Right renal cortex interstitium (tissue), 3 donors: Measurements from ENCODE around the gene MON2. TPM values are rescaled to one million over a fixed set of nuclear protein-coding genes. Genes with fewer than 3 reads are reported as not detected.
A peak's percentile ranks its signal among the peaks of the same experiment; 100 is the strongest.
"Not testable (repeated sequence)": the region's sequence is repeated elsewhere in the genome, so short reads cannot be mapped to it uniquely, and the experiment has no call there.

Source experiments
- DNase-seq, 3 donors: peaks; one replicate each; pipeline ENCODE4 v3.0.0-alpha.2; 2013; ENCODE audit warnings: low read depth in 3 of 3, low spot score in 2 of 3
- polyA plus RNA-seq, 3 donors: library from polyadenylated mRNA; unstranded; fragments of 120-200 nt; gene quantifications; one replicate each; pipeline ENCODE4 v1.2.1, GENCODE V29; 2013; ENCODE audit not compliant: insufficient read length in 3 of 3

MON2 gene
- polyA plus RNA-seq, 3 donors, result 49.4 to 52.8 (median 51.7) TPM

- no peak for DNase-seq
Measured at GRCh38 chr12:62540354-62540753, 73.7 kb downstream of the MON2 start.

- no peak for DNase-seq
Measured at GRCh38 chr12:62542814-62543213, 76.2 kb downstream of the MON2 start.

- no peak for DNase-seq
Measured at GRCh38 chr12:62543324-62543723, 76.7 kb downstream of the MON2 start.

- DNase-seq, result no peak
Measured at GRCh38 chr12:62543741-62544140, 77.1 kb downstream of the MON2 start.

- no peak for DNase-seq
Measured at GRCh38 chr12:62552906-62553556, 86.4 kb downstream of the MON2 start.

GRCh38 chr12:62559366-62559765, 92.7 kb downstream of the MON2 start:
- not testable (repeated sequence) for DNase-seq

- DNase-seq, result no peak
Measured at GRCh38 chr12:62562846-62563245, 96.2 kb downstream of the MON2 start.

GRCh38 chr12:62575036-62575435, 108.4 kb downstream of the MON2 start:
- no peak for DNase-seq

GRCh38 chr12:62576503-62576902, 109.9 kb downstream of the MON2 start:
- no peak for DNase-seq

GRCh38 chr12:62578726-62579125, 112.1 kb downstream of the MON2 start:
- DNase-seq, result no peak

GRCh38 chr12:62581288-62582064, 114.8 kb downstream of the MON2 start:
- no peak for DNase-seq

- DNase-seq, result no peak
Measured at GRCh38 chr12:62582065-62582366, 115.4 kb downstream of the MON2 start.

GRCh38 chr12:62584619-62585018, 118.0 kb downstream of the MON2 start:
- DNase-seq, result no peak

GRCh38 chr12:62586850-62587249, 120.2 kb downstream of the MON2 start:
- DNase-seq, result no peak

GRCh38 chr12:62588916-62589315, 122.3 kb downstream of the MON2 start:
- DNase-seq, result no peak

GRCh38 chr12:62597253-62597652, 130.6 kb downstream of the MON2 start:
- DNase-seq, result no peak

- no peak for DNase-seq
Measured at GRCh38 chr12:62598846-62599245, 132.2 kb downstream of the MON2 start.

- DNase-seq, result no peak
Measured at GRCh38 chr12:62599854-62600437, 133.3 kb downstream of the MON2 start.

GRCh38 chr12:62601765-62602164, 135.1 kb downstream of the MON2 start:
- no peak for DNase-seq

- peak; percentile 83 to 87 (median 84) for DNase-seq
Measured at GRCh38 chr12:62602255-62603060, 135.8 kb downstream of the MON2 start.
